HEK293T (cell line): ENCODE measurements around the gene PLEK.

Experiments used
- CTCF ChIA-PET: fragments of 350-600 bp; formaldehyde crosslinking; extraction: SDS; loops from one replicate; lab custom pipeline; 2021; ENCODE audit warnings: antibody characterized with exemption, inconsistent platforms; lab: Yijun Ruan, JAX
- POLR2A ChIA-PET: fragments of 350-600 bp; formaldehyde crosslinking; extraction: SDS; loops from one replicate; lab custom pipeline; 2020; ENCODE audit warnings: antibody characterized with exemption, inconsistent platforms; lab: Yijun Ruan, JAX
- DNase-seq: peaks from one replicate; pipeline ENCODE4 v3.0.0; 2012; ENCODE audit warnings: mixed read lengths; ENCODE audit errors: extremely low spot score
- ARNT ChIP-seq: fragments of 450-650 bp; IDR thresholded peaks from 2 replicates; pipeline ENCODE4 v1.6.1; 2017; ENCODE audit warnings: mild to moderate bottlenecking
- BHLHE40 ChIP-seq: fragments of 450-650 bp; IDR thresholded peaks from 2 replicates; pipeline ENCODE4 v1.6.1; 2016; ENCODE audit warnings: mild to moderate bottlenecking, moderate library complexity, borderline replicate concordance
- CTBP1 ChIP-seq: fragments of 450-650 bp; IDR thresholded peaks from 2 replicates; pipeline ENCODE4 v1.6.1; 2016; ENCODE audit warnings: borderline replicate concordance
- ELF4 ChIP-seq: fragments of 450-650 bp; IDR thresholded peaks from 2 replicates; pipeline ENCODE4 v1.6.1; 2017; ENCODE audit warnings: antibody characterized with exemption
- FOXA1 ChIP-seq: fragments of 450-650 bp; IDR thresholded peaks from 2 replicates; pipeline ENCODE4 v1.6.1; 2016; ENCODE audit warnings: mild to moderate bottlenecking
- FOXK2 ChIP-seq: fragments of 450-650 bp; IDR thresholded peaks from 2 replicates; pipeline ENCODE4 v1.6.1; 2016; ENCODE audit warnings: mild to moderate bottlenecking
- FOXM1 ChIP-seq: fragments of 450-650 bp; IDR thresholded peaks from 2 replicates; pipeline ENCODE4 v1.6.1; 2017; ENCODE audit warnings: mild to moderate bottlenecking, borderline replicate concordance
- HDGF ChIP-seq: fragments of 450-650 bp; IDR thresholded peaks from 2 replicates; pipeline ENCODE4 v1.6.1; 2017; ENCODE audit warnings: antibody characterized with exemption, borderline replicate concordance
- L3MBTL2 ChIP-seq: fragments of 450-650 bp; conservative IDR thresholded peaks from 2 replicates; pipeline ENCODE4 v1.6.1; 2016; ENCODE audit warnings: mild to moderate bottlenecking
- LEF1 ChIP-seq: fragments of 450-650 bp; IDR thresholded peaks from 2 replicates; pipeline ENCODE4 v1.6.1; 2017; ENCODE audit warnings: mild to moderate bottlenecking, borderline replicate concordance
- NFRKB ChIP-seq: fragments of 450-650 bp; IDR thresholded peaks from 2 replicates; pipeline ENCODE4 v1.6.1; 2016; ENCODE audit warnings: mild to moderate bottlenecking, moderate library complexity
- PKNOX1 ChIP-seq: fragments of 450-650 bp; IDR thresholded peaks from 2 replicates; pipeline ENCODE4 v1.6.1; 2016
- SP1 ChIP-seq: fragments of 450-650 bp; IDR thresholded peaks from 2 replicates; pipeline ENCODE4 v1.6.1; 2017
- SUZ12 ChIP-seq: fragments of 450-650 bp; IDR thresholded peaks from 2 replicates; pipeline ENCODE4 v1.6.1; 2016; ENCODE audit warnings: mild to moderate bottlenecking
- TARDBP ChIP-seq: fragments of 450-650 bp; IDR thresholded peaks from 2 replicates; pipeline ENCODE4 v1.6.1; 2016
- ZNF384 ChIP-seq: fragments of 450-650 bp; IDR thresholded peaks from 2 replicates; pipeline ENCODE4 v1.6.1; 2016

The PLEK gene

GRCh38 chr2:68320118-68320641 lies 44.9 kb upstream of the PLEK start:
- DNase-seq = peak; percentile 29
- POLR2A ChIA-PET = interaction anchor here (0.7 to 1.9 kb wide), 11 partner anchors 10 to 122 kb away, joined by 3 to 15 read pairs (median 4); partner anchors contain the start of gene PPP3R1
- CTCF ChIA-PET = interaction anchor here (1.3 kb wide), 1 partner anchor 122 kb away, joined by 3 read pairs; no protein-coding TSS in a partner anchor
- TF ChIP-seq L3MBTL2 = peak; percentile 79
- TF ChIP-seq CTBP1 = no peak

GRCh38 chr2:68325056-68325455 lies 40.0 kb upstream of the PLEK start:
- POLR2A ChIA-PET = no interaction called here
- CTCF ChIA-PET = no interaction called here
- TF ChIP-seq CTBP1 = no peak
- no peak for TF ChIP-seq FOXM1
- no peak for TF ChIP-seq SP1
- TF ChIP-seq LEF1 = no peak
- no peak for TF ChIP-seq FOXK2
- no peak for TF ChIP-seq BHLHE40
- TF ChIP-seq ELF4 = no peak
- TF ChIP-seq FOXA1 = no peak
- no peak for TF ChIP-seq PKNOX1
- TF ChIP-seq L3MBTL2 = no peak
- no peak for TF ChIP-seq SUZ12
- no peak for DNase-seq

GRCh38 chr2:68328901-68329300 lies 36.2 kb upstream of the PLEK start:
- POLR2A ChIA-PET = interaction anchor here (1.7 kb wide), 1 partner anchor 9 kb away, joined by 6 read pairs; the partner anchor contains the start of gene CNRIP1

GRCh38 chr2:68330691-68331090 lies 34.4 kb upstream of the PLEK start:
- DNase-seq = no peak
- CTCF ChIA-PET = no interaction called here
- POLR2A ChIA-PET = interaction anchor here (1.4 to 1.7 kb wide), 2 partner anchors 11 kb away, joined by 4 to 6 read pairs; partner anchors contain the start of gene CNRIP1
- TF ChIP-seq PKNOX1 (peak; percentile 50), BHLHE40 (no peak)

More at GRCh38 chr2:68328901-68329300, 36.2 kb upstream of the PLEK start:
- CTCF ChIA-PET = no interaction called here
- TF ChIP-seq SUZ12 (no peak), BHLHE40 (no peak), FOXA1 (no peak), ARNT (no peak), SP1 (no peak), HDGF (no peak), NFRKB (no peak), L3MBTL2 (no peak), TARDBP (no peak), FOXM1 (no peak)
- no peak for DNase-seq

GRCh38 chr2:68333009-68333408 lies 32.1 kb upstream of the PLEK start:
- no peak for DNase-seq
- ChIA-PET CTCF (no interaction called here), POLR2A (interaction anchor here (0.9 kb wide), 1 partner anchor 13 kb away, joined by 3 read pairs; no protein-coding TSS in a partner anchor)
- no peak for TF ChIP-seq TARDBP
- no peak for TF ChIP-seq PKNOX1
- TF ChIP-seq L3MBTL2 = no peak
- no peak for TF ChIP-seq NFRKB
- TF ChIP-seq CTBP1 = no peak
- no peak for TF ChIP-seq HDGF
- TF ChIP-seq ELF4 = no peak
- TF ChIP-seq FOXK2 = no peak
- TF ChIP-seq SUZ12 = no peak
- no peak for TF ChIP-seq FOXA1
- no peak for TF ChIP-seq FOXM1
- TF ChIP-seq BHLHE40 = no peak
- no peak for TF ChIP-seq ZNF384
- no peak for TF ChIP-seq LEF1
- no peak for TF ChIP-seq ARNT
- no peak for TF ChIP-seq SP1

- ChIA-PET CTCF (no interaction called here), POLR2A (interaction anchor here (0.9 kb wide), 1 partner anchor 13 kb away, joined by 3 read pairs; no protein-coding TSS in a partner anchor)
Measured at GRCh38 chr2:68333931-68334330, 31.2 kb upstream of the PLEK start.

GRCh38 chr2:68336192-68336591 lies 28.9 kb upstream of the PLEK start:
- DNase-seq = no peak
- TF ChIP-seq PKNOX1 (peak; percentile 36; the same call in 1 of the 2 replicates), L3MBTL2 (no peak), CTBP1 (no peak)
- POLR2A ChIA-PET = no interaction called here
- CTCF ChIA-PET = no interaction called here

More at GRCh38 chr2:68333931-68334330, 31.2 kb upstream of the PLEK start:
- no peak for TF ChIP-seq NFRKB
- TF ChIP-seq ELF4 = no peak
- TF ChIP-seq FOXA1 = no peak
- no peak for TF ChIP-seq ARNT
- TF ChIP-seq TARDBP = no peak
- TF ChIP-seq CTBP1 = no peak
- no peak for DNase-seq
